ENCODE measurements around the gene HDAC4.

HDAC4 gene

DNA sequence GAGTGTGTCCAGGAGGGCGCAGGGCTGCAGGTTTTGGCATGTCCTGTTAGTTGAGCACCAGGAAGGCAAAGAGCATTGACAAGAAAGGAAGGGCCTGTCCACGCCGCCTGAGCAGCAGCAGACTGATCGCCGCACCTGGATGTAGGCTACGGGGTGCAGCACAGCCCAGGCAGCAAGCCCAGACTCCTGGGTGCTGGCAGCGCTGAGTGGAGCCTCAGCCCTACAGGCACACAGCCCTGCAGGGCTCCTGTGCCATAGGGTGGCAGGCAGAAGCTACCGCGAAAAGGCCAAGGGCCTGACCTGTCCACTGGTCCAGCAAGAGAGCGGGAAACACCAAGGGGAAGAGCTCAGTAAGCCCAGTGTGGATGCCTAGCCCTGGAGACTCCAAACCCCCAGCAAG is 198.0 kb downstream of the HDAC4 start:
- no peak for DNase-seq (ENCODE audit: low spot score)

DNA sequence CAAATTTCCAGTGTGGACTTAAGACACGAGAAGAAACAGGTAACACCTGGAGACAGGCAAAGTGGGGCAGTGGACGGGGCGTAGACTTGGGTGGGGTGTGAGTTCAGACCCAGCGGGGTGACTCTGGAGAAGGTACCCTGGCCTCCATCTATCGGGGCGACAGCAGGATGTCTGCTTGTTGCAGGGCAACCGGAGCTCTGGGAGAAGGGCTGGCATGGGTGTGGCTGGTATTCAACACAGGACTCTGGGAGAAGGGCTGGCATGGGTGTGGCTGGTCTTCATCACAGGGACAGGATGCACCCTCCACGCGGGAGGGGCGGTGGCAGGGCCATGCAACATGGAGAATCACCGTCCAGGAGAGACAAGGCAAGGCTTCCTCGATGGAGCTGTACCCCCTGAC is 198.5 kb downstream of the HDAC4 start:
- no peak for DNase-seq (ENCODE audit: low spot score)

DNA sequence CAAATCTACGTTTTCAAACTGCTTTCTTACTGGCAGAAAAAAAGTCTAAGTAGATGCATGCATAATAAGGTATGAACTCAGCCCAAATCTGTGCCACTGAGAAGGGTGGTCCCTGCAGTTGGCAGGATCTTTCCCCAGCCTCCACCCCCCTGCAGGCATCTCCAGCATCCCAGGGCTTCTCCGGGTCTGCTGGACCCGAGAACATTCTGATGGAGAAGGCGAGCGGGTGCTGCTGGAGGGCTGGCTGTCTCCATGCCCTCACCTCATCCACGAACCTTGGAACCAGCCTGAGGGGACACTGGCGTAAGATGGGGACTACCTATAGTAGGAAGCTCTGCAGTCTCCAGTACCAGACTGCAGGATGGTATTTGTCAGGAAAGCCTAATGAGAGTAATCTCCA is 198.9 kb downstream of the HDAC4 start:
- DNase-seq (ENCODE audit: low spot score), result no peak

DNA sequence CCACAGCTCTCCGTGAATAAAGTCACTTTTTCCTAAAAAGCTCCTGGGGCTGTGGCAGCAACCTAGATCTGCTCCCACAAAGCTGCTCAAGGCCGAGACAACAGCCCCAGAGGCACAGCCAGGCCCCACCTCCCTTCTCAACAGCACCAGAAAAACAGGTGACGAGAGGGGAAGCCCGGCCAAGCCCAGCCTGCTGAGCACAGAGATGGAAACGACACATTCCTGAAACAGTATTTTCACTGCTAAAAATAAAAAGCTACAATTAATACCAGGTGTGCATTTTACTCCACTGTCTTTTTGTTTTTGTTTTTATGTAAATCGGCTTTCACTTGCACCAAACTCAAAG is 199.3 kb downstream of the HDAC4 start:
- no peak for DNase-seq (ENCODE audit: low spot score)

DNA sequence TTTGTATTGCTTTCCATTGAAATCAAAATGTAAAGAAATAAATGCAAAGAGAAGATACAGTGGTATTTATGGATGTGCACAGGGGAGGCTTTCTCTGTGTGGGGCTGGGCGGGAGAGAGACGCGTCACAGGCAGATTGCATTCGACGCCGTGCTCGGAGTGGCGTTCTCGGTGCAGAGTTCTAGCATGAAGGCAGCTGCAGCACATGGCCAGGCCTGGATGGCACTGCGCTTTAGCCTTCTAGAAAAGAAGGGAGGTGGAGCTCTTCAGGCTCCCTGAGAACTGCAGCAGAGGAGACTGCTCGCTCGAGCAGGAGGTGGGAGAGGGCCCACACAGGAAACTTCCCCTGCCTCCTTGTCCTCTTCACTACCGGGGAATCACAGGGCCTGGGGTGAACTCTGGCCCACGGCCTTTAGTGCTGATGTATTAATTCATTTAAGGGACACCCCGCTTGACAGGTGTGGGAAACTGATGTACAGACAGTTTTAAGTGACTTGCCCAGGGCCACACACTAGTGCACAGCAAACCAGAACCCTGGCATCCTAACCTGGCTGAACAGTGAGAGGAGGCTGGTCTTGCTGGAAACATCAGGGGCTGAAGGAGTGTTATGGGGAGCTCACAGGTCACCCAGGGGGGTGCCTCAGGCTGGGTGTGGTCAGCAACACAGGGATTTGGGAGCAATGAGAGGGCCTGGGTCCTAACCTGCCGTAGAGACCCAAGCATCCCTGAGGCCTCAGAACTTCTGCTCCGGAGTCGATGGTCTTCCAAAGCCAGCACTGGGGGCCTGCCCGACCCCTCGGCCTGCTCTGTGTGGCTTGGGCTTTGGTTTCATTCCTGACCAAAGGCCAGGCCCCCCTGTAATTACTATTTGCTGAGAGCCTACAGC is 199.9 kb downstream of the HDAC4 start:
- DNase-seq (ENCODE audit: low spot score), result no peak

DNA sequence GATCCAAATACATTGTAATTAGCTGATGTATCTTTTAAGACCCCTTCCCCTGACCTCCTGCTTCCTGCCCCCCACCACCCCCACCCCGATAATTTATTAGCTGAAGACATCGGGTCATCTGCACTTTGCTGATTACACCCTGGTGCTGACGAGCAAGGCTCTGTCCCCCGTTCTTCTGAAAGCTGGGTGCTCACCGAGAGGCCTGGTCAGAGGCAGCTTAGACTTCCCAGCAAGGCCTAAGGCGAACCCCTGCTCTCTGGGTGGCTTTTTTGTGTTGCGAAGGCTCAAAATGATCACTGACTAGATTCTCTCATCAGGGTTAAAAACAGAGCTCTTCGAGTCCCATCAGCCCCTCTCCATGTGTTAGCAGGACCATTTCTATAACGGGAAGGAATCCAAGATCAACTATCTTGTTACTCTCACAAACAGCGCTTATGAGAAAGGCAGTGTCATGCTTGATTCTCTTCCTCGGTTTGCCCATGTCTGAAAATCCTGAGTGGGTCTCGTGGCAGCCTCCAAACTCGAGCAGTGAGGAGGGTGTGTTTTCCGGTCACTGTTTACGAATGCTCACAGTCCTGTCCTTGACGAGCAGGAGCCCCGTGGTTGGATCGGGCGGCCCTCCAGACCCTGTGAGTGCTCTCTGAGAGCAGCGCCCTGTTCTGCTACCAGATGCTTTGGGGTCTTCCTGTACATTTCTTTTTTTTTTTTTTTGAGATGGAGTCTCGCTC is 201.6 kb downstream of the HDAC4 start:
- no peak for DNase-seq (ENCODE audit: low spot score)

DNA sequence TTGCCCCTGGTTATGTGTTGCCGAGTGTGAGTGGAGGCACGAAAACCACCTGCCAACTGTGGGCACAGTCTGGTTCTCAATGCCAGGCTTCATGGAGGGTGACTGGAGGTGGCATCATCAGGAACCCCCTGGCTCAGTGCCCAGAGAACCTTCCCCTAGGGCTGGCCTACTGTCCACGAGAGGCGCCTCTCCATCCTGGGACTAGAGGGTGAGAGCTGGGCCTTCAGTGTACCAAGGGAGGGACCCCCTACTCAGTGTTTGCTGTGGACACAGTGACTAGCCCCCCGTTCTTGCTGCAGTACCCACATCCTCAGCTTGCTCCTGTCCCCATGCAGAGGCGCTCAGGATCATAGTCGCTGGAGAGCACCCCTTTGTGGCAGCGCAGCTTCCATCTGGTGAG is 202.6 kb downstream of the HDAC4 start:
- DNase-seq (ENCODE audit: low spot score), result peak; percentile 40

DNA sequence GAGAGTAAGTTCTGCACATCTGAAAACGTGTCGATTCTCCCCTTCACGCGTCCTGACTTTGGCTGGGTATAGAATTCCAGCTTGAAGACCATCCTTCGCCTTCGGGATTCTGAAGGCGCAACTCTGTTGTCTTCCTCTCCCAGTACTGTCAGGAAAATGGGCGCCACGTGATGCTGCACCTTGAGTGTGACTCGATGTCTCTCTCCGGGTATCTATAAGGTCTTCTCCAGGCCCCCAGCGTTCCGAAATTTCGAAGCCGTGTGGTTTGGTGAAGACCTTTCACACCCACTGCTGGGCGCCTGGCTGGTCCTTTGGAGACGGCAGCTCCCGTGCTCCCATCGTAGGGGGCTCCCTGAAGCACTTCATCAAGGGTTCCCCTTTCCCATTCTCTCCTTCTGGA is 203.7 kb downstream of the HDAC4 start:
- peak; percentile 41 for DNase-seq (ENCODE audit: low spot score)

DNA sequence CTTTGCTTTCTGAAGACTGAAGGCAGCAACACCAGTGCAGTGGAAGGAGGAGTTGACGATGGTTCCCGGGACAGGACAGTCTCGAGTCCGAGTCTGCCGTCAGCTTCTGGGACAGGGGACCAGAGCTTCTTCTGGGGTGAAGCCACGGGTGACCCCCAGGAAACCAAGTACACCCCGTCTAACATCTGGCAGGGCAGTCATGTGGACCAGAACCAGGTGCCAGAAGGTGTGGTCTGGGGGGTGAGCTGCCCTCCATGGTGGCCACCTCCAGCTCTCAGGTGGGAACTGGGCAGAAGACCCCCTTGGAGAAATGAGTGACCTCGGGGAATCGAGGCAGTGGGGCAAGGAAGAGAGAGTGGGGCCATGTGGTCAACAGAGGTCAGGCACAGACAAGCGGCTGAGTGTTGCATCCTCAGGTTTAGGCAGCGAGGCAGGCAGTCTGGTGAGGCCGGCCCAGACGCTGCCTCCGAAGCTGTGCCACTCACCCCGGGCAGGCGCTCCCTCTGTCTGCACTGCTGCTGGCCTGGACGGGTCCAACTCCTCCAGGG is 204.3 kb downstream of the HDAC4 start:
- peak; percentile 54 for DNase-seq (ENCODE audit: low spot score)

DNA sequence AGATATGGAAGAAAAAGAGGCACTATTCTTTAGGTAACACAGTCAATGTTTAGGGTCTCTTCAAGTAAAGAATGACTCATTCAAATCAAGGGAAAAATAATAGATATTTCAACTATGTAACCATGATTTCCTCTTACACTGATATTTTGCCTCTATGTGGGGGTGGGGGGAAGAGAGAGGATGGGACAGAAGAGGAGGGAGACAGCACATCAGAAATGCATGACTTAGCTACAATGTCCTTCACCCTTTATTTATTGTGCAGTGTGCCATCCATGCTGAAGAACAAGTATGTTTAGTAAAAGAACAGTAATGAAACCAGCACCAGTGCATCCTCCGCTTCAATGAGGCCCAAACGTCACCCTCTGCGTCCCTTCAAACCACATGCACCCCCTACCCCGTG is 204.8 kb downstream of the HDAC4 start:
- no peak for DNase-seq (ENCODE audit: low spot score)

DNA sequence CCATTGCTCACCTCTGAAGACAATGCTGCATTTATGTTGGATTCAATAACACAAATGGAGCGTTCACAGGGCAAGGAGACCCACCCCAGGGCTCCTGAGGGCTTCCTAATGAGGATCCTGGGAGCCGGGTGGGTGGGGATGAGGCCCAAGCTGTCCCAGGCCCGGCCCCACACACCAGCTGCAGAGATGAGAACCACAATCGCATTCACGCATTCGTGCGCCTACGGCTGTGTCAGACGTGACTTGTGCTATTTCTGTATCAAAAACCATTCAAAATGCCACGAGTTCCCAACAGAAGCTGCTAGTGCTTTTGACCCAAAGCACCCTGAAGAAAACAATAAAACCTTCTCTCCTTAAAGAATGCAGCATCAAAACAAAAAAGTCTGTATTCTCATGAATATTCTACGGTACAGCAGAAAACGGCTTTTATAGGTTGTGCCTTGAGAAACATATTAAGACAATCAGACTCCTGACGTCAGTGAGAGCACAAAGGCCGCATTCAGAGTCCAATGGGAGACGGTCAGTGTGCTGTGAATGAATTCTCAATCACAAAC is 205.4 kb downstream of the HDAC4 start:
- DNase-seq (ENCODE audit: low spot score), result peak; percentile 12

DNA sequence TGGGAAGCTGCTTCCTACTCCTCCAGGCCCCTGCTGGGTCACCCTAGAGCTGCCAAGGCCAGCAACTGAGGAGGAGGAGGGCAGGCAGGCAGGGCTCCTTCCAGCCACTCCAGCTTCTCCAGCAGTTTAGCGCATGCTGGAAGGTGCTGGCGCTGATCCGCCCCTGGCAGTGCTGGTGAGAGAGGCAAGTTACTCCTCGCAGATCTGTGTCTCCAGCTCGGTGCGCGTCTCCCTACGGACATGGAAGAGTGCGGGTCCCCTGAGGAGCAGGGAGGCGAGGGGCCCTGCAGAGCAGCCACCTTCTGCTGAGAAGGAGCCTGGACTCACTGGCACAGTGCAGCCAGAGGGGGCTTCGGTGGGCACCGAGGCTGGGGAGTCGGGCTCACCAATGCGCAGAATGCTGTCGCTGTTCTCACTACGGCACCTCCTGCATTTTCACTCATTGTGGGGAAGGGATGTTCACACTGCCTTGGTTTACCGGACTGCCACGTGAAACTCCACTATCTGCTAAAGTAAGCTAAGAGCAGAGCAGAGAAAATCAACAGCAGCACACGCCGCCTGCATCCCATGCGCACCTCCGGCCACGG is 206.0 kb downstream of the HDAC4 start:
- DNase-seq (ENCODE audit: low spot score), result peak; percentile 63

DNA sequence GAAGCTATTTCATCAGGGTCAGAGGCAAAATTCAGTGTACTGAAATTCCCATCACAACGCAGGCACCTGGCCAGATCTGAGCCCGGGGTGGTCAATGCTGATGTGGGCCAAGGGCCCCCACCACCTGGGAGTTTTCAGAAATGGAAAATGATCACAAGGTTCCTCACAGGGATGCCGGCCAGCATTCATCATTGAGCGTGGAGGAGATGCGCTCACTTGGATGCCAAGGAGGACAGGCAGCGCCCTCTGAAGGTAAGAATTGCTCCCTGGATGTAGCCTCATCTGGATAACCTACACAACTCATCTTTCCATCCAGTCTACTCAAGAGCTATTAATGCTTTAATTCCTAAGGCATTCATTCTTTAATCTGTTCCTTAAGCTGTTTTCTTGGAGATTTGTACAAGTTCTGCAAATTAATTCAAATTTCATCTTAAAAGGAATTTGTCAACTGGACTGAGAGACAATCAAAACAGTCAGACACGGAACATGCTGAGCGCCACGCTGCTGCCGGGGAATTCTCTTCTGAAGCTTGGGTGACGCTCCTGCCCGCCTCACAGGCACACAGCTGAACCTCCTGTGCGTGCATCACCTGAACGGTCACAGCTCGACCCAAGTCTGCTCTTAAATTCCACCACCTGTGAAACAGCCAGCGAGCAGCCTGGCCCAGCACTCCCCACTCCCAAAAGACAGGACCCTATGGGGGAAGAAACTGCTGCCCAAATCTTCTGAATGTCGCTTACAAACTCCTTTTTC is 206.7 kb downstream of the HDAC4 start:
- DNase-seq (ENCODE audit: low spot score), result peak; percentile 55

DNA sequence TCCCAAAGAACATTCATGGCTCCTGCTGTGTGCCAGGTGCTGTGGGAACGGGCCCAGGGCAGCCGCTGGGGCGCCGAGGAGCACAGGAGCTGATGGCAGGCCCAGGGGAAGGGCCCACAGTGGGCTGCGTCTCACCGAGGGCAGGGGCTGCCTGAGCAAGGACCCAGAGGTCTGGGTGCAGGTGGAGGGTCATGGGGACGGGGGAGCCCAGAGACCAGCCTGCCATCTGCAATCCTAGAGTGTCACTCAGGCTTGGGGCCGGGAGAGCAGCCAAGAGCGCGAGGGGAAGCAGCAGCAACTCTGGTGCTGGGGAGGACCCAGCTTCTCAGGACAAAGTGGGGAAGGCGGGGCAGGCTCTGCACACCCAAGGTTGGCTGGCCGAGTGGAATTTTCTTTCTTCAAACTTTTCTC is 207.4 kb downstream of the HDAC4 start:
- DNase-seq (ENCODE audit: low spot score), result peak; percentile 60

DNA sequence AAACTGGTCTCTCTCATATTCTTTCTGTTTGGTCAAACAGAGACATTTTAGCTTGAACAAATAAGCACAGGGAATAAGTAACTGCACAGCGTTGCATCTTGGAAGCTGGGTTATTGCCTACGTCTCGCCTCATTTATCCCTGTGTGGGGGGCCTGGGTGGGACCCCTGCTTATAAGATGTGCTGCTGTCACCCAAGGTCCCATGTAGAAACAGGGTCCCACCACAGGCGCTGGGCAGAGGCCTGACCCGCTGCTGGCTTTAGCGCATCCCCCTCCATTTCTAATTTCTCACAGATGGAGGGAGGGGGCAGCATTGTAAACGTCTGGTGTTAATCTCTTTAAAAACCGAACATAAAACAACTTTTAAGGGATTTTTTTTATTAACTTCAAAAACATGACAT is 207.8 kb downstream of the HDAC4 start:
- DNase-seq (ENCODE audit: low spot score), result peak; percentile 36

DNA sequence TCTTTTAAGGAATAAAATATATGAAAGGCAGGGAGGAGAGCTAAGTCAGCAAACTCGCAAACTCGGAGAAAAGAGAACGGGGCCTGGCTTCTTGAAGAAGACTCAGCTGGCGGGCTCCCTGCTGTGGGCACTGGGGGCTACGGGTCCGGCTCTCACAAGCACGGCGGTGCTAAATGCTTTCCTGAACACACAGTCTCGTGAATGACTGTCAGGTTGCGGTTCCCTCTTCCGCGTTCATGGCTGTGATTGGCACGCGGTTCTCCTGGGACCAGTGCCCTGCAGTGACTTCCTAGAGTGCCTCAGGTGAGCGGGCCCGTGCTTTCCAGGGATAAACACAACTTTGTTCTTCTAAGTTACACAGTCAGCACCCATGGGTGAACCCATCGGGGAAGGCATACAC is 208.4 kb downstream of the HDAC4 start:
- peak; percentile 41 for DNase-seq (ENCODE audit: low spot score)

DNA sequence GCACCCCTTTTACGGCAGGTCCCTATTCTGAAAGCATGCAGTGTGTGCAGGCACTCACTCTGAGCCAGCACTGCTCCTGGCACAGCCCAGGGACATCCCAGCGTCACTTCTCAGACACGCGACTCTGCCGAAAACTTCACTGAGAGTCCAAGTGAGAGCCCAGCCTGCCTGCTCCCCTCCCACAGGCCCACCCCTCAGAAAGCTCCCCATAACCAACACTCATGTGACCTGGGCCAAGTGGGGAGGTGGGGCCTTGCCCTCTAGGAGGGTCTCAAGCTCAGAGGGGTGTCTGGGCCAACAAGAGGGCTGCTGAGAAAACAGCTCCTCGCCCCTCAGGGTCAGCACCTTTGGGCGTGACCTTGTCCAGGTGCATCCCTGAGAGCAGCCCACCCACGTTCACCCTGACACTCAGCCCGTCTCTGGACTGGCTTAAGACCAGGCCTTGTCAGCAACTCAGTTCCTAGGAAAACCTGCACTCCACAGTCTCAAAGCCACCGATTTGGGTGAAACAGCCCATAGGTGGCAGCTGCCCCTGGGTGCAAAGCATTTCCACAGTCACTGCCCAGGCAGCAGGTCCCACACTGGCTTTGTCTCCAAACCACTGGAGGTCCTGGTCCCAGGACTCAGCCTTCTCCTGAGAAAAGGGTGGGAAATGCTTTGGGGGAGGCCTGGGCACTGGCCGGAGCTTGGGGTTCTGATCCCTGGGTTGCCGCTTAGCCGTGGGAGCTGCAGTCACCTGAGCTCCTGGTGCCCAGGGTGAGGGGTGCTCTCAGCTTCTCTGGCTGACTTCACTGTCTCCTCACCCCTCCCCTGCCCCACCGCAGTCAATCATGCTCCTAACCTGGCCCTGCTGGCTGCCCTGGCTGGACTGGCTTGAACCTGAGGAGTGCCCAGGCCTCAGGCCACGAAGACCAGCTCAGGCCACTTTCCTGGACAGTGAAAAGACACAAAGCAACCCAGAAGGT is 209.6 kb downstream of the HDAC4 start:
- DNase-seq (ENCODE audit: low spot score), result peak; percentile 59

DNA sequence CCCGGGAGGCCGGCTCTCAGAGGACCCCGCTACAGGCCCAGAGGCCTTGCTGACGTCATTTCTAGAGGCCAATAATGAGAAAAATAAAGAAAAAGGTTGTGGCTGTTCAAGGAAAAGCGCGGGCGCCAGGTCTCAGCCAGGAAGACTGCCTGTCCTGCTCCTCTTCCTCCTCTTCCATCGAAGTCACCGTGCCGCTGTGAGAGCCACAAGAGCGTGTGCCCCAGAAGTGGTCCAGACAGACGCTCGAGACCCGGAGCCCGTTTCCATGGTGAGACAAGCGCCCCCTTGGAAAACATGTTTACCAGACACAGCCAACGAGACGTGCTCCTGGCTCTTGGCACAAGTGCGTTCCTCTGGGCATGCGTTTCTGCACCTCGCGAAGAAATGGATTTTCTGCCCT is 210.5 kb downstream of the HDAC4 start:
- DNase-seq (ENCODE audit: low spot score), result peak; percentile 30

DNA sequence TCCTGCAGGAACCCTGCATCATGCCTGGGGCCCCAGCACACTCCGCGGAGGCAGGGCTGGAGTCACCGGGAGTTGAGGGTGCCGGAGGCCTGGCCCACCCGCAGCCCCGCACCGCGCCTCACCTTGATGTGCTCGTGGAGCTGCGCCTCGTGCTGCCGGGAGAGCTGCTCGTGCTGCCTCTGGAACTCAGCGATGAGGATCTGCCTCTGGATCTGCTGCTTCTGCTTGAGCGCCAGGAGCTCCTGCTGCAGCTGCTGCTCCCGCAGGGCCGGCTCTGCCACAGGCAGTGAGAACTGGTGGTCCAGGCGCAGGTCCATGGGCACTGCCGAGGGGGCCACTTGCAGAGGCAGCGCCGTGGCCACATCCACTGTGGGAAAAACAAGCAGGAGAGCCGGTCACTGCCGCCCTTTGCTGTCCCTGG is 211.1 kb downstream of the HDAC4 start:
- peak; percentile 44 for DNase-seq (ENCODE audit: low spot score)

DNA sequence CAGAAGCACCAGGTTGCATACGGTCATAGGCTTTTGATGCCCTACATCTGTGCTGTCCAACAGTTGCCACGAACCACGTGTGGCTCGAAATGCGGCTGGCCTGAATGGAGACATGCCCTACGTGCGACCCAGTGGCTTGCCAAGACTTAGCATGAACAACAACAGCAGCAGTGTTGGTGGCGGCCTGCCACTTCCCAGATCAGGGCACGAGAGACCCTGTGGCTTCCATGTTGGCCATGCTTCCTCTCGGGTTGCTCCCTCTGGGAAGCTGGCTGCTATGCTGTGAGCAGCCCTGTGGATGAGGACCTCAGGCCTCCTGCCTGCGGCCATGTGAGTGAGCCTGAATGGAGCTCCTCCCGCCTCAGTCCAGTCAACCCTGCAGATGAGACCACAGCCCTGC is 212.3 kb downstream of the HDAC4 start:
- DNase-seq (ENCODE audit: low spot score), result peak; percentile 31
